ENCODE measurements around the gene SLC1A4. TPM values are rescaled to one million over a fixed set of nuclear protein-coding genes. Genes with fewer than 3 reads are reported as not detected.
A peak's percentile ranks its signal among the peaks of the same experiment; 100 is the strongest.

Gene SLC1A4
- total and polyA plus RNA-seq, 8 donors = 1.3 to 30.1 (median 6.4) TPM

DNA sequence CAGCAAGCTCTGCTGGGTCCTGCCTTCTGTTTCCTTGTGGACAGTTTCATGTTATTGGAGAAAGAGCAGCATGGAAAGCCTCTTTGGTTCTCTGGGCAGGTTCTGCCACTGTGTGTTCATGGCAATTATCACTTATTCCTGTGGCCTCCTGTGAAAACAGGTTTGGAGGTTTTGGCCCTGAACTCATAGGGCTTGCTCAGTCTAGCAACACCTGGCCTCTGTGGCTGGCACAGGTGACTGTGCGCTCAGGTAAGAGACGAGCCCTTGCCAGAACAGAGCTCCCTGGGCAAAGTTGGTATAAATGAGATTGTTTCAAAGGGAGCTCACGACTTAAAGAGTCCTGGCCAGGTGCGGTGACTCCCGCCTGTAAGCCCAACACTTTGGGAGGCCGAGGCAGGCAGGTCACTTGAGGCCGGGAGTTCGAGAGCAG lies 72.7 kb downstream of the SLC1A4 start:
- H3K36me3 ChIP-seq = no peaks in the 10 kb centered on the region
- intact Hi-C loops (cut with DNase I; ENCODE audit: low total_unique reads) = no loop called here
- WGBS, 5 donors = 35 to 72% (median 48%) methylated on average over 8 of the region's 8 CpGs
- H3K9me3 ChIP-seq = no peaks in the 10 kb centered on the region
- H3K27me3 ChIP-seq = no peaks in the 10 kb centered on the region
- H3K4me1 ChIP-seq = peaks cover 53 to 95% (median 82%) of the 10 kb centered on the region in 4 donors
- peak in 1 of 2 donors; percentile 83 for DNase-seq
- peak in 2 of 3 donors; percentile 39 to 41 for TF ChIP-seq POLR2AphosphoS5 (IDR thresholded peaks at IDR 0.05)
- TF ChIP-seq, protein P1, sequence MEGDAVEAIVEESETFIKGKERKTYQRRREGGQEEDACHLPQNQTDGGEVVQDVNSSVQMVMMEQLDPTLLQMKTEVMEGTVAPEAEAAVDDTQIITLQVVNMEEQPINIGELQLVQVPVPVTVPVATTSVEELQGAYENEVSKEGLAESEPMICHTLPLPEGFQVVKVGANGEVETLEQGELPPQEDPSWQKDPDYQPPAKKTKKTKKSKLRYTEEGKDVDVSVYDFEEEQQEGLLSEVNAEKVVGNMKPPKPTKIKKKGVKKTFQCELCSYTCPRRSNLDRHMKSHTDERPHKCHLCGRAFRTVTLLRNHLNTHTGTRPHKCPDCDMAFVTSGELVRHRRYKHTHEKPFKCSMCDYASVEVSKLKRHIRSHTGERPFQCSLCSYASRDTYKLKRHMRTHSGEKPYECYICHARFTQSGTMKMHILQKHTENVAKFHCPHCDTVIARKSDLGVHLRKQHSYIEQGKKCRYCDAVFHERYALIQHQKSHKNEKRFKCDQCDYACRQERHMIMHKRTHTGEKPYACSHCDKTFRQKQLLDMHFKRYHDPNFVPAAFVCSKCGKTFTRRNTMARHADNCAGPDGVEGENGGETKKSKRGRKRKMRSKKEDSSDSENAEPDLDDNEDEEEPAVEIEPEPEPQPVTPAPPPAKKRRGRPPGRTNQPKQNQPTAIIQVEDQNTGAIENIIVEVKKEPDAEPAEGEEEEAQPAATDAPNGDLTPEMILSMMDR (IDR thresholded peaks at IDR 0.05) = no peak
- no peak overlapping the region for H3K4me3 ChIP-seq
- peak overlapping the region; percentile 74 to 96 (median 85) for H3K27ac ChIP-seq

DNA sequence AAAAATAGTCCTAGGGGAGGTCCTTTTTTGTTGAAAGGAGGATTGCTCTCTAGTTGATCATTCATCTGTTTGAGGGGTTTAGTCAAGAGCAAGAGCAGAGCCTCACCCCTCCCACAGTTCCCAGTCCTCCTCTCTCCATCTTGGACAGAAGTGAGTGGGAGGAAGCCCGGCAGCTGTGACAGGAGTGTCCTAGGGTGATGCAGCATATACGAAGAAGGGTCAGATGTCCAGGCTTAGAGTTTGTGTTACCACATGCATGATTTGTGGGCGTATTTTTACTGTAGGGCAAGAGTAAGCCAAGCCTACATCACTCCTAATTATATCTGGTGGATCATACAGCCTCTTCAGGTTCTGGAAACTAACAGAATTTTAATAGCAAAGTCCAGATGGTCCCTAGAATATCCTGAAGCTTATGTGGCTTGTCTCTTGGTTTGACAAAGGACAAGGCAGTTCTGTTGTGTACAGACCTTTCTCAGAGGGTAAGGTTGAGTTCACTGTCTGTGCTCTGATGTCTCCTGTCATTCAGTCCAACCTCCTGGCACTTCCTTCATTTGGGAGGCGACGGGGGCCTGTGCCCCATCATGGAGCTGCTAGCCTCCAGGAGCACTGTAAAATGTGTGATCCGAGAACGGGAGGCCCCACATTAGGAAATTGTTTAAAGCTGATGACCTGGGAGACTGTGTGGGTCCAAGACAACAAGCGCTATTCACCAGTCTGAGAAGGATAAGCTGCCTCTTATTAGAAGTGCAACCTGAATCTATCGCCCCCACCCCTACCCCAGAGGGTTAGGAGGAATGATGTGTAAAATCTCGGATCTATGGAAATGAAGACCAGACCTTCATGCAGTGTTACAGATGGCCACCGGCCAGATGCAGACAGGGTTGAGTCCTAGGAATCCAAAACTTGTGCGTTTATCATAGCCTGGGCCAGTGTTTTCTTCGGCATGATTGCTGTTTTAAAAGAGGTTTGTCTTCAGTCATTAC lies 73.9 kb downstream of the SLC1A4 start:
- 57 to 77% (median 70%) methylated on average over 13 of the region's 13 CpGs for WGBS, 5 donors
- TF ChIP-seq POLR2AphosphoS5 (IDR thresholded peaks at IDR 0.05) (no peak), POLR2A (IDR thresholded peaks at IDR 0.05) (no peak), EP300 (IDR thresholded peaks at IDR 0.05) (no peak)
- TF ChIP-seq, protein P1 (IDR thresholded peaks at IDR 0.05) = no peak
- DNase-seq = no peak
- no peaks in the 10 kb centered on the region for H3K36me3 ChIP-seq
- H3K9me3 ChIP-seq = no peaks in the 10 kb centered on the region
- H3K27me3 ChIP-seq = no peaks in the 10 kb centered on the region
- peaks cover 46 to 95% (median 80%) of the 10 kb centered on the region in 4 donors for H3K4me1 ChIP-seq
- H3K4me3 ChIP-seq = no peak overlapping the region
- intact Hi-C loops (cut with DNase I; ENCODE audit: low total_unique reads) = no loop called here
- peak overlapping the region in 3 of 5 donors; percentile 48 to 92 (median 78) for H3K27ac ChIP-seq

DNA sequence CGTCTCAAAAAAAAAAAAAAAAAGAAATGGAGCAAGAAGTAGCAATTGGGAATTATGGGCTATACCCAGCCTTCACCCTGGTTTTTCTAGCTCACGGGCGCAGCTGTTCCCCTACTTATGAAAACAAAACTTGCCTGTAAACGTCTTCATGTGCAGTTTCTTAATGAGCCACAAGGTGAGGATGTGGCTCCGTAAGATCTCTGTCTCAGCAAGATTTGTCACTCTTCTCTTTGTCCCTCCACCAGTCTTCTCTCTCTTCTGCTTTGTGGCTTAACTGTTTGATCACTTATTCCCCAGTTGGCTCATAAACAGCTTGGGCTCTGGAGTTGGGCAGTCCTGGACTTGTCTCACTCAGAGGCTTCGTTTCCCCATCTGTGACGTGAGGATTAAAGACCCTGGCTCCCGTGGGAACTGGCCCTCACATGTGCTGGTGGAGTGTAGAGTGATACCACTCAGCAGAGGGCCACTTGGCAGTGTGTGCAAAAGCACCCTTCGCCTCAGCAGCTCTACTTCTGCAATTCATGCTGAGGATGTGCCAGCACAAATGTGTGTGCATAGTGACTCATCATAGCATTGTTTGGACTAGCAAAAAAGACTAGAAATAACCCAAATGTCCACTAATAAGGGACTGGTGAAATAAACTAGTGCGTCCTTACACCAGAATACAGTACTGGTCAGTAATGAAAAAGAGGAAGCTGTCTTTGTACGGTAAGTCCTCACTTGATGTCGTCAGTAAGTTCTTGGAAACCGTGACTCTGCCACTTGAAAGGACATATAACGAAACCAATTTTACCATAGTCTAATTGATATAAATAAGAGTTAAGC lies 75.7 kb downstream of the SLC1A4 start:
- H3K4me3 ChIP-seq = peak overlapping the region in 1 of 4 donors; percentile 13
- H3K9me3 ChIP-seq = no peaks in the 10 kb centered on the region
- TF ChIP-seq EP300 (IDR thresholded peaks at IDR 0.05) (no peak), POLR2AphosphoS5 (IDR thresholded peaks at IDR 0.05) (peak in 1 of 3 donors; percentile 27)
- TF ChIP-seq, protein P1 (IDR thresholded peaks at IDR 0.05) = peak in 5 of 7 experiments; percentile 63 to 91 (median 68)
- intact Hi-C loops (cut with DNase I; ENCODE audit: low total_unique reads) = no loop called here
- H3K27me3 ChIP-seq = no peaks in the 10 kb centered on the region
- WGBS, 5 donors = 29 to 34% (median 31%) methylated on average over 14 of the region's 14 CpGs
- peaks cover 0 to 7% (median 7%) of the 10 kb centered on the region in 4 donors for H3K36me3 ChIP-seq
- H3K27ac ChIP-seq = peak overlapping the region; percentile 20 to 83 (median 68)
- peaks cover 59 to 95% (median 78%) of the 10 kb centered on the region in 4 donors for H3K4me1 ChIP-seq
- DNase-seq = peak; percentile 47 to 83
